Measurements from ENCODE around the gene ATP5F1D. TPM values are rescaled to one million over a fixed set of nuclear protein-coding genes. Genes with fewer than 3 reads are reported as not detected.

Gene ATP5F1D
- total and polyA plus RNA-seq, 2 of the 13 experiments (the other 11 are each of a cell fraction or from before 2014, with no cell fraction given), result 39.4 to 78.7 TPM

DNA sequence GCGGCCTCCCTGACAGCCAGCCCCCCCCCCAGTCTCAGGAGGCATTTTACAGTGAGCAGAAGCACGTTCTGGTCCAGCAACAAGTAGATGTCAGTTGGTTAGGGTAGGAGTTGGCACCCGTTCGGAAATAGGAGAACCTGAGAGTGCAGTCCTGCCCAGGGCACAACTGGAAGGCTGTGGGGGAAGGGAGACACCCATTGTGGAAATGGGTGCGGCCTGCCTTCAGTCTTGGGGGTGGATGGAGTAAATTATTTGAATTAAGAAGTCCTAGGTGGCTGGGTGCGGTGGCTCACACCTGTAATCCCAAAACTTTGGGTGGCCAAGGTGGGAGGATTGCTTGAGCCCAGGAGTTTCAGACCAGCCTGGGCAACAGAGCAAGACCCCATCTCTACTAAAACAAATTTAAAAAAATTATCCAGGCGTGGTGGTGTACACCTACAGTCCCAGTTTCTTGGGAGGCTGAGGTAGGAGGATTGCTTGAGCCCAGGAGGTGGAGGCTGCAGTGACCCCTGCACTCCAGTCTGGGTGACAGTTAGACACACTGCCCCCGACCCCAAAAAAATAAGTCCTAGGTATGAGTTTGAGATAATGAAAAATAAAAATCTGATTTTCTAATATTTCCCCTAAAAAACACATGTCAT is 28.8 kb downstream of the ATP5F1D start (continued):
- TF ChIP-seq, protein P1, sequence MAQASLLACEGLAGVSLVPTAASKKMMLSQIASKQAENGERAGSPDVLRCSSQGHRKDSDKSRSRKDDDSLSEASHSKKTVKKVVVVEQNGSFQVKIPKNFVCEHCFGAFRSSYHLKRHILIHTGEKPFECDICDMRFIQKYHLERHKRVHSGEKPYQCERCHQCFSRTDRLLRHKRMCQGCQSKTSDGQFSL (CRISPR knock-in tag; IDR thresholded peaks at IDR 0.05), result peak; percentile 4; the same call in 1 of the 2 replicates
- 0 out of 2 replicates have a peak, but pooled peaks have one; percentile 55 for TF ChIP-seq ZNF253 (CRISPR knock-in tag; IDR thresholded peaks at IDR 0.05; ENCODE audit: borderline replicate concordance)
- TF ChIP-seq CHD4 (IDR thresholded peaks at IDR 0.05; ENCODE audit: borderline replicate concordance, low read length), result no peak
- TF ChIP-seq, protein P2, sequence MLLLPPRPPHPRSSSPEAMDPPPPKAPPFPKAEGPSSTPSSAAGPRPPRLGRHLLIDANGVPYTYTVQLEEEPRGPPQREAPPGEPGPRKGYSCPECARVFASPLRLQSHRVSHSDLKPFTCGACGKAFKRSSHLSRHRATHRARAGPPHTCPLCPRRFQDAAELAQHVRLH (CRISPR knock-in tag; IDR thresholded peaks at IDR 0.05; ENCODE audit: borderline replicate concordance, low read depth), result no peak
- TF ChIP-seq RFXANK (CRISPR knock-in tag; IDR thresholded peaks at IDR 0.05), result no peak
- no peak for TF ChIP-seq SMARCE1 (IDR thresholded peaks at IDR 0.05; ENCODE audit: borderline replicate concordance)
- TF ChIP-seq ZNF333 (CRISPR knock-in tag; IDR thresholded peaks at IDR 0.05; ENCODE audit: borderline replicate concordance), result no peak
- TF ChIP-seq ZNF749 (CRISPR knock-in tag; IDR thresholded peaks at IDR 0.05; ENCODE audit: borderline replicate concordance), result no peak
- TF ChIP-seq, protein P3, sequence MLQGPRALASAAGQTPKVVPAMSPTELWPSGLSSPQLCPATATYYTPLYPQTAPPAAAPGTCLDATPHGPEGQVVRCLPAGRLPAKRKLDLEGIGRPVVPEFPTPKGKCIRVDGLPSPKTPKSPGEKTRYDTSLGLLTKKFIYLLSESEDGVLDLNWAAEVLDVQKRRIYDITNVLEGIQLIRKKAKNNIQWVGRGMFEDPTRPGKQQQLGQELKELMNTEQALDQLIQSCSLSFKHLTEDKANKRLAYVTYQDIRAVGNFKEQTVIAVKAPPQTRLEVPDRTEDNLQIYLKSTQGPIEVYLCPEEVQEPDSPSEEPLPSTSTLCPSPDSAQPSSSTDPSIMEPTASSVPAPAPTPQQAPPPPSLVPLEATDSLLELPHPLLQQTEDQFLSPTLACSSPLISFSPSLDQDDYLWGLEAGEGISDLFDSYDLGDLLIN (CRISPR knock-in tag; IDR thresholded peaks at IDR 0.05; ENCODE audit: borderline replicate concordance), result no peak
- TF ChIP-seq ZNF75D (CRISPR knock-in tag; IDR thresholded peaks at IDR 0.05; ENCODE audit: borderline replicate concordance), result no peak
- TF ChIP-seq NAIF1 (CRISPR knock-in tag; IDR thresholded peaks at IDR 0.05; ENCODE audit: borderline replicate concordance), result no peak
- TF ChIP-seq IKZF1 (IDR thresholded peaks at IDR 0.05), result no peak
- TF ChIP-seq, protein P4, sequence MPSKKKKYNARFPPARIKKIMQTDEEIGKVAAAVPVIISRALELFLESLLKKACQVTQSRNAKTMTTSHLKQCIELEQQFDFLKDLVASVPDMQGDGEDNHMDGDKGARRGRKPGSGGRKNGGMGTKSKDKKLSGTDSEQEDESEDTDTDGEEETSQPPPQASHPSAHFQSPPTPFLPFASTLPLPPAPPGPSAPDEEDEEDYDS (CRISPR knock-in tag; IDR thresholded peaks at IDR 0.05), result no peak
- TF ChIP-seq ZNF383 (CRISPR knock-in tag; IDR thresholded peaks at IDR 0.05; ENCODE audit: borderline replicate concordance), result no peak
- TF ChIP-seq, protein P5, sequence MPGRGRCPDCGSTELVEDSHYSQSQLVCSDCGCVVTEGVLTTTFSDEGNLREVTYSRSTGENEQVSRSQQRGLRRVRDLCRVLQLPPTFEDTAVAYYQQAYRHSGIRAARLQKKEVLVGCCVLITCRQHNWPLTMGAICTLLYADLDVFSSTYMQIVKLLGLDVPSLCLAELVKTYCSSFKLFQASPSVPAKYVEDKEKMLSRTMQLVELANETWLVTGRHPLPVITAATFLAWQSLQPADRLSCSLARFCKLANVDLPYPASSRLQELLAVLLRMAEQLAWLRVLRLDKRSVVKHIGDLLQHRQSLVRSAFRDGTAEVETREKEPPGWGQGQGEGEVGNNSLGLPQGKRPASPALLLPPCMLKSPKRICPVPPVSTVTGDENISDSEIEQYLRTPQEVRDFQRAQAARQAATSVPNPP (CRISPR knock-in tag; IDR thresholded peaks at IDR 0.05), result 0 out of 2 replicates have a peak, but pooled peaks have one; percentile 30
- no peak for TF ChIP-seq MAZ (IDR thresholded peaks at IDR 0.05; ENCODE audit: borderline replicate concordance, low read depth, low read length)
- TF ChIP-seq MAZ (CRISPR knock-in tag; IDR thresholded peaks at IDR 0.05; ENCODE audit: low read depth), result 0 out of 2 replicates have a peak, but pooled peaks have one; percentile 2
- TF ChIP-seq YEATS2 (CRISPR knock-in tag; IDR thresholded peaks at IDR 0.05; ENCODE audit: borderline replicate concordance), result no peak
- no peak for TF ChIP-seq MTF1 (CRISPR knock-in tag; IDR thresholded peaks at IDR 0.05)
- TF ChIP-seq, protein P6, sequence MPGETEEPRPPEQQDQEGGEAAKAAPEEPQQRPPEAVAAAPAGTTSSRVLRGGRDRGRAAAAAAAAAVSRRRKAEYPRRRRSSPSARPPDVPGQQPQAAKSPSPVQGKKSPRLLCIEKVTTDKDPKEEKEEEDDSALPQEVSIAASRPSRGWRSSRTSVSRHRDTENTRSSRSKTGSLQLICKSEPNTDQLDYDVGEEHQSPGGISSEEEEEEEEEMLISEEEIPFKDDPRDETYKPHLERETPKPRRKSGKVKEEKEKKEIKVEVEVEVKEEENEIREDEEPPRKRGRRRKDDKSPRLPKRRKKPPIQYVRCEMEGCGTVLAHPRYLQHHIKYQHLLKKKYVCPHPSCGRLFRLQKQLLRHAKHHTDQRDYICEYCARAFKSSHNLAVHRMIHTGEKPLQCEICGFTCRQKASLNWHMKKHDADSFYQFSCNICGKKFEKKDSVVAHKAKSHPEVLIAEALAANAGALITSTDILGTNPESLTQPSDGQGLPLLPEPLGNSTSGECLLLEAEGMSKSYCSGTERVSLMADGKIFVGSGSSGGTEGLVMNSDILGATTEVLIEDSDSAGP (CRISPR knock-in tag; IDR thresholded peaks at IDR 0.05; ENCODE audit: borderline replicate concordance), result peak; percentile 56; the same call in 1 of the 2 replicates

All from HepG2 (cell line).